NCI-H82 (cell line): ENCODE measurements around the gene SLC9A2.

Experiments
- DNase-seq: peaks from one replicate; lab custom pipeline; 2025; lab: John Stamatoyannopoulos, UW

Gene SLC9A2

DNA sequence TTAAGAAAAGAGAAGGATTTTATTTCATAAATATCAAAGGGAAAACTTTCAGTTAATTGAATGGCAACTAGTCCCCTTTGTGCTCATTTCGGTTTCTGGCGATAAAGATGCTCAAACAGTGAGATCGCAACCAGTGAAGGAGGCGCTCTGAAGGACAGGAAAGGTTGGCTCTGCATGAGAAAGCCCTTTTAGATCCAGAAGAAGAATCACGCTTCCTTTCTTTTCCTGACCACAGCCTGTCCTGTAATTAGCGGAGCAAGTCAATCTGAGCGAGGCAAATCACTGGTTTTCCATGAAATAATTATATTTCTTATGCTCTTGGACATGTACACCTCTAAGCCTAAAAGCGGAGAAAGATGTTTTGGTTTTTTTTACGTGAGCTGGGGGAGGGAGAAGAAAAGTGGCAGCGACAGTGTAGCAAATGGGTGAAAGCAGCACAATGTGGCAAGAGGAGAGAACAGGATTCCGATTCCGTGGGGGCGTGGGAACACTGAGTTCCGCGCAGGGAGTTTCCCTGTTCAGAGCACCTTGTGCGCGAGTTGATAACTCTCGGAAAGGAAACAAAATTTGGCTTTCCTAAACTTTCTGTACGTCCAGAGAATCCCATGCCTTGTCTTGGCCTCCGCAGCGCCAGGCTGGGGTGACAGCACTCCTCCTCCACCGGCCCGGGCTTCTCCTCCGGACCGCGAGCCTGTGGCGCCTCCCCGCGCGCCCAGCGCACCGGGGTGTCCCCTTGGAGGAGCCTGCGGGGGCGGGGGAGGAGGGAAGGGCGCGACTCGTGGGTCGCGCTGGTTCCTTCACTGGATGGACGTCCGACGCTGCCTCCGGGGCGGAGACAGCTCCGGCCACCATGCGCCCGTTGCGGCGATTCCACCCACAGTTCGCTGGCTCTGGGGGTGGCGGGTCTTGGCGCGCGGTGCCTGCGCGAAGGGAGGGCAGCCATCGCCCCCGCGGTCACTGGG, 620 bp upstream of the SLC9A2 start:
- DNase-seq, result no peak

GRCh38 chr2:102620332-102620731, 979 bp downstream of the SLC9A2 start:
- DNase-seq, result no peak

GRCh38 chr2:102621630-102622029, 2.3 kb downstream of the SLC9A2 start:
- DNase-seq, result no peak

GRCh38 chr2:102622646-102623045, 3.3 kb downstream of the SLC9A2 start:
- no peak for DNase-seq

GRCh38 chr2:102630458-102630857, 11.1 kb downstream of the SLC9A2 start:
- no peak for DNase-seq

- no peak for DNase-seq
Observed at GRCh38 chr2:102632380-102633175, 13.2 kb downstream of the SLC9A2 start.

DNA sequence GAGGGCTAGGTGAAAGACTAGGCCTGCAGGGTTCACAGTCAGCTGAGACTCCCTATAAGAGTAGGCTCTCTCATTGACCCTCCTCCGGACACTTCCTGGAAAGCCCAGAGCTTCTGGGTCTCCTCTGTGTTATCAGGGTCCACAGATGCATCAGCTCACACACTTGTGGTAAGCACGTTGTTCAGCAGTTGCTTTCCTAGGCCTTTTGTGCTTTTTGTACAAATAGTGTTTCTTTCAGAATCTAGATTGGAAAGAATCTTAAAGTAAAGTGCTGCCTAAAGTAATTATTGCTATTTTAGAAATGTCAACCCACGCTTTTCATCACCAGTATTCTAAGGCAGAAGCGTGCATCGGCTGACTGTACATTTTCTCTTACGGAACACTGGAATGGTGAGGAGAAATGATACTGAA, 15.5 kb downstream of the SLC9A2 start:
- DNase-seq, result no peak

DNA sequence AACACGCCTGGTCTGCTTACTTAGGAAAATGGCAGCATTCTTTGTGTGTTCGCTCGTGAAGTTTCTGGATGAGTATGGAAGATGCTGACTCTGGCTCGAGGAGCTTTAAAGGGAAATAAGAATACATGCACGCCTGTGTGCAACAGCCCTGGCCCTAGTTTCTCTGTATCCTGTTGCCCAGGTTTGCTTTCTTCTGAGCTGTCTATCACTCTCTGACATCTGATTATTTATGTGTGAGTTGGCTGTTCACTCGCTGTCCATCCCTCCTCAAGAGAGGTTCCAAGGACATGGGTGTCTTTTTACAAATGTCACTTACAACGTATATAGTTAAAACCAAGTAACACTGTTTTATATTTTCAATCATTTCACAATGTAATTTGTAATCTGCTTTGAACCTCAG, 16.0 kb downstream of the SLC9A2 start:
- no peak for DNase-seq

GRCh38 chr2:102636283-102636907, 17.0 kb downstream of the SLC9A2 start:
- no peak for DNase-seq

DNA sequence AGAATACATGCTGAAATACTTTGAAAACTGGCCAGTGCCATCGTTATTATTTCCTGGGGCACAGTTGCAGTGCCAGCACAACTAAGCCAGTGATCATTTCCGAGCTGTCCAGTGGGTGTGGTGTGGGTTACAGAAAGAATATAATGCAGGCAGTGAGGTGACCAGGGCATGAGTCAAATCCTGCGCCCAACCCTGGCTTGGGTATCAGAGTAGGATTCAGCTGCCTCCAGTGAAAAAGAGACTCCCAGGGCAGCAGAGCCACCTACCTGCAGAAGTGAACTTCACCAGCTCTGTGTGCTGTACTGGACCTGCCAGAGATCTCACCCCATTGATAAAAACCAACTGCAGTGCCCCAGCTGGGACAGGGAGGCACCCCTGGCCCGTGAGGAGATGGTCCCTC, 18.0 kb downstream of the SLC9A2 start:
- DNase-seq, result no peak

DNA sequence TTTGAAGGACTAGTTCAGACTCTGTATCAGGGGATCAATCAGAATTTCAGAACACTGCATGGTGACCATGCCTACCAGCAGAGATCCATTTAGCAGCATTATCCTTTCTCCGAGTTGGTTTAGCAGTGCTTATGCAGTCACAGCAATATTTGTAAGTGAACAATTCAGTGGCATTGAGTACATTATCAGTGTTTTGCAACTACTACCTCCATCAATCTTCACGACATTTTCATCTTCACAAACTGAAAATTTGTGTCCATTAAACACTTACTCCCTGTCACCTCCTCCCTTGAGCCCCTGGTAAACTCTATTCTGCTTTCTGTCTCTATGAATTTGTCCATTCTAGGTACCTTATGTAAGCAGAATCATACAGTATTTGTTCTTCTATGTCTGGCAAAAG, 20.1 kb downstream of the SLC9A2 start:
- no peak for DNase-seq

DNA sequence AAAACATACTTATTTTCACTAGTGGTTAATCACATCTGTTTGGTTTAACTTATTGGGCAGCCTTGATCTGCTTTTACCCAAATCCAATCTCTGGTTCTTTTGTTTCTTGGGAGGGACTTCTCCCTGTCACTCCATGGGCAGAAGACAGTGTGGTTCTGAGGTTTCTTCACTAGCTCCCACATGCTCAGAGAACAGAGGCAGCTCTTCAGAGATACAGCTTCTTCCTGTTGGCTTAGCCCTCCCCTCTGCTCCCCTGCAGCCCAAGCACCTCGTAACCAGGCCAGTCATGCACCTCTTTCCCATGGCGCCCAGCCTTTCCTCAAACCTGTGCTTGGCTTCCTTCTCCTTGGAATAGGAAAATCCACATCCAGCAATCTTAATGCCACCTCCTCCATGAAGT, 32.8 kb downstream of the SLC9A2 start:
- DNase-seq, result no peak

- no peak for DNase-seq
Observed at GRCh38 chr2:102657770-102658169, 38.4 kb downstream of the SLC9A2 start.

- no peak for DNase-seq
Observed at GRCh38 chr2:102660070-102660469, 40.7 kb downstream of the SLC9A2 start.

DNA sequence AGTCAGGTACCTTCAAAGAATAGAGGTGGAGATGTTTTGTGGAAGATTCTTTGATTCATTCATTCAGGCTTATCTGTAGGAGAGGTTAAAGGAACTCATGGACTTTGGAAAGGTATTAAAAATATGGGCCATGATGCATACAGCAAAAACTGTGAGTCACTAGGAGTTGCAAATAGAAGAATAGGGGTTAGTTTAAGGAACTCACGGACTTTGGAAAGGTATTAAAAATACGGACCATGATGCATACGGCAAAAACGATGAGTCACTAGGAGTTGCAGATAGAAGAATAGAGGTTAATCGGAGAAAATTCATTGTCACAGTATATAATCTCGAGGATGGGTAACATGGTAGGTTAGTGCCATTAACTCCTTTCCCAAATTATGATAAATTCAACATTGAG, 41.2 kb downstream of the SLC9A2 start:
- DNase-seq, result no peak

GRCh38 chr2:102661846-102662245, 42.5 kb downstream of the SLC9A2 start:
- peak; percentile 17 for DNase-seq

- DNase-seq, result no peak
Observed at GRCh38 chr2:102662833-102663232, 43.5 kb downstream of the SLC9A2 start.

- no peak for DNase-seq
Observed at GRCh38 chr2:102663381-102663780, 44.0 kb downstream of the SLC9A2 start.

DNA sequence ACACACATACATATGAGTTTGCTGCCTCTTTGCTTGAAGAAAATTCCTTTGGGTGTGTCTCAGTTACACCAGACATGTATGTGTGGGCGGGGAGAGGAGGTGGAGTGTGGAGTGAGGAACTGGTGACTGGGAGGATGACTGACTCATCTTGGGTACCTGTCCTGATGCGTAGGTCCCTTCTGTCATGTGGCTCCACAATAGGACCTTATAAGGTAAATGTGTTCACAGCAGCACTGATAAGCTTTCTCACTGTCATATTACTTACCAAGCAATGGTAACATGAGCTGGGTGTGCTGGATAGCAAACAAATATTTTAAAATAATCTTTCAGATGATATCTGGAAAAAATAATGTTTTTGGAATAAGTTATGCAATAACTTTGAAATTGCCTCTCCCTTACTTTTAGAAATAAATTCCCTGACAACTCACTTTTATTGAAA, 45.1 kb downstream of the SLC9A2 start:
- DNase-seq, result no peak

GRCh38 chr2:102667072-102667471, 47.7 kb downstream of the SLC9A2 start:
- DNase-seq, result no peak

DNA sequence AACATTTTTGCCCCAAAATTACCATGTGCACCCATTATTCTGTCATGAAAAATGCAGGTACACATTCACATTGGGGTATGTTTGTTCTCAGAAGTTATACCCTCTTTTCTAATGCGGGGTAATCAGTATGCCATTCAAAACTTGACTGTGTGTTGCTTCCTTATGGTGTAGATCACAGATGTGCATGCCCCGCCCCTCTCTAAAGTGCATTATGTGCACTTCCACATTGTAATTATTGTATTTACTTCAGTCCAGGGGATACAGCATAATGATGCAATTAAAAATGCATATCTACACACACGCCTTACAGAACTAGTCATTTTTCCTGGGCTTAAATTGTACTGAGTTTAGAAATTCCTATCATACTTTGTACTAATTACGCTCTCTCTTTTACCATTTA, 48.8 kb downstream of the SLC9A2 start:
- DNase-seq, result no peak

- no peak for DNase-seq
Observed at GRCh38 chr2:102669401-102669800, 50.0 kb downstream of the SLC9A2 start.
